GM12874 (cell line): ENCODE measurements around the gene SFMBT2.

Experiments used
- TF ChIP-seq, protein P1 (sequence below): IDR thresholded peaks from 2 replicates; pipeline ENCODE4 v1.5.1; 2011; ENCODE audit warnings: low read depth, mild to moderate bottlenecking, control low read depth, low read length, moderate library complexity; ENCODE audit not compliant: insufficient read depth

The SFMBT2 gene

DNA sequence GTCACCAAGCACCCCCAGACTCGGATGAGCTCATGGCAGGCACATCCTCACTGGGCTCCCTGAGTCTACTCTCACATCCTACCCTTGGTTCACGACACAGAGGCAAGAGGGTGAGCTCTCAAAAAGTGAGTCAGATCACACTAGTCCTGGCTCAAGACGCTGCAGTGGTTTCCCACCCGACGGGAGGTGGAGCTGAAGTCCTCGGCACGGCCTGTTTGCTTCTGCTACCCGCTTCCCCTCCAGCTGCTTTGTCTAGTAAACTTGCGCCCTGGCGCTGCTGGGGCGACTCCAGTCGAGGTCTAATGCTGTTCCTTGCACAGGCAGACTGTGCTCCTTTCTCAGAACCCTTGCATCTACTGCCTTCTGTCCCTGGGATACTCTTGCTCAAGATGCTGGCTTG lies 13.5 kb upstream of the SFMBT2 start:
- TF ChIP-seq, protein P1, sequence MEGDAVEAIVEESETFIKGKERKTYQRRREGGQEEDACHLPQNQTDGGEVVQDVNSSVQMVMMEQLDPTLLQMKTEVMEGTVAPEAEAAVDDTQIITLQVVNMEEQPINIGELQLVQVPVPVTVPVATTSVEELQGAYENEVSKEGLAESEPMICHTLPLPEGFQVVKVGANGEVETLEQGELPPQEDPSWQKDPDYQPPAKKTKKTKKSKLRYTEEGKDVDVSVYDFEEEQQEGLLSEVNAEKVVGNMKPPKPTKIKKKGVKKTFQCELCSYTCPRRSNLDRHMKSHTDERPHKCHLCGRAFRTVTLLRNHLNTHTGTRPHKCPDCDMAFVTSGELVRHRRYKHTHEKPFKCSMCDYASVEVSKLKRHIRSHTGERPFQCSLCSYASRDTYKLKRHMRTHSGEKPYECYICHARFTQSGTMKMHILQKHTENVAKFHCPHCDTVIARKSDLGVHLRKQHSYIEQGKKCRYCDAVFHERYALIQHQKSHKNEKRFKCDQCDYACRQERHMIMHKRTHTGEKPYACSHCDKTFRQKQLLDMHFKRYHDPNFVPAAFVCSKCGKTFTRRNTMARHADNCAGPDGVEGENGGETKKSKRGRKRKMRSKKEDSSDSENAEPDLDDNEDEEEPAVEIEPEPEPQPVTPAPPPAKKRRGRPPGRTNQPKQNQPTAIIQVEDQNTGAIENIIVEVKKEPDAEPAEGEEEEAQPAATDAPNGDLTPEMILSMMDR = no peak

DNA sequence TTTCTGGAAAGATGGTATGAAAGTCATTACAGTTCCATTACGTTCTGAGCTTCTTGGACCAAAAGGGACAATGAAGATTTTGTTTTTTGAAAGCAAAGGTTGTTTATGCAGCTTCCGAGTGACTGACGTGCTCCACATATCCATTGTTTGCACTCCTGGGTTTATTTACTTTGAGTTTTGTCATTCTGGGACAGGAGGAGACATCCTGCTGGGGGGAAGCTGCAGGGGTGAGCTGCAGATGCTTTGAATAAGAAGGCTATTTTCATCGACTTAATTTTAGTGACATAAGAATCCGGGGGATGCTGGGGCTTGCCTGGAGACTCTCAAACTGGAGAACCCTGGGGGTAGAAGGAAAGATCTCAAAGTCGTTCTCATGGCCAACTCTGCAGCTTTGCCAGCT lies 12.7 kb upstream of the SFMBT2 start:
- TF ChIP-seq, protein P1 = no peak

DNA sequence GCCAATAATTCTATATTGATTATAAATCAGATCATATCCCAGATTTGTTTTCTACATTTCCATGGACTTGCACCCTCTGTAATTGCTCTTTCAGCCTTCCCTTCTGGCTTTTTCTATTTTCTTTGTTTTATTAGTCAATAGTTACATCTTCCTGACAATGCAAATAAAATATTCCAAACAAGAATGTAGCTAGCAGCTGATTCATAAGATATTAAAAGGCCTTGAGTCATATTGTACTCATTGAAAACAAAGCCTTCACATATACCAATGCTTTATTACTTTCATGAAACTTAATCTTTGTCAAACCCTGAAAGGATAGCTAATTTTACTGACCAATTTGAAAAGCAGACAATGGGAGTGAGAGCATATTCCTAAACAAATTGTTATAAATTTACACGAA lies 10.7 kb upstream of the SFMBT2 start:
- TF ChIP-seq, protein P1 = no peak

DNA sequence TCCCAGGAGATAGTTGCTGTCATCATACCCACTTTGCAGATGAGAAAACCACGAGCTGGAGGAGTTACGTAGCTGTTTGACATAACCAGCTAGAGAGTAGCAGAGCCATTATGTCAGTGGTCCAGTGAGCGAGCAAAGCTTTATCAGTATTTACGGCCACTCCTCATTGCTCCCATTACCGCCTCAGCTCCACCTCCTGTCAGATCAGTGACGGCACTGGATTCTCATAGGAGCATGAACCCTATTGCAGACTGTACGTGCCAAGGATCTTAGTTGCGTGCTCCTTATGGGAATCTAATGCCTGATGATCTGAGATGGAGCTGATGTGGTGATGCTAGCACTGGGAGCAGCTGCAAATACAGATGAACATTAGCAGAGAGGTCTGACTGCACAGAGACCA lies 9.2 kb upstream of the SFMBT2 start:
- TF ChIP-seq, protein P1 = no peak

DNA sequence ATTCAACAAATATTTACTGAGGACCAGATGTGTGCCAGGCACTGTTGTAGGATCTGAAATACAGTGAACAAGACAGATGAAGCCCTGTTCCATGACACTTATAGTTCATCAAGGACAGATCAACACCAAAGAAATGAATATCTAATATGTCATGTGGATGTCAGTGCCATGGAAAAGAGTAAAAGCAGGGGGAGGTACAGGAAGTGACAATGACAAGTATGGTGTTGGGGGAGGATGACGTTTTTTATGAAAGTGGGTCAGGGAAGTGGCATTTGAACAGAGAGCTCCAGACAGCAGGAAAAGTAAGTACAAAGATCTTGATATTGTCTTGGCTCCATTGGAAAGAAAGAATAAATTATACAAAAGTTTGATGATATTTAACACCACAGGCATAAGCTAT lies 7.0 kb upstream of the SFMBT2 start:
- TF ChIP-seq, protein P1 = no peak

DNA sequence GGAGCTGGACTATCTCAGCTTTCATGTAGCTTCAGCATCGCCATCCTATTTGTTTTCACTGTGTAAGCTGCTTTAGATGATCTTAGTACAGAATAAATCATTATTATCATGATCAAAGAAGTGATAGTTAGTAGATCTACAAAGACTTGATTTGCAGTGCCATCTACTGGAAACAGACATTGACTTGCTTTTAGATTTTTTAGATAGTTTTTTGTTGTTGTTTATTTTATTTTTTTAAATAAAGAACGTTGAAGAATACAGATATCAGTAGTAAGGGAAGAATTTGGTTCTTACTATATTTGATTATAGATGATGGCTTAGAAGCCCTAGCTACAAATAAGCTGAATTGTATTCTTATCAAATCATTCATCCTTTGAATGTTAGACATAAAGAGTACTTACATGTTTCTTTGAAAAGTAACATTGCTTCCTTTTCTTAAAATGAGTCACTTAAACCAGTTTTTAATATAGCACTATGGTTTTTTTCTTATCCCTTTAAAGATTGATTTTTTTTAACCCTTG lies 6.3 kb upstream of the SFMBT2 start:
- TF ChIP-seq, protein P1 = 0 out of 2 replicates have a peak, but pooled peaks have one; percentile 9

DNA sequence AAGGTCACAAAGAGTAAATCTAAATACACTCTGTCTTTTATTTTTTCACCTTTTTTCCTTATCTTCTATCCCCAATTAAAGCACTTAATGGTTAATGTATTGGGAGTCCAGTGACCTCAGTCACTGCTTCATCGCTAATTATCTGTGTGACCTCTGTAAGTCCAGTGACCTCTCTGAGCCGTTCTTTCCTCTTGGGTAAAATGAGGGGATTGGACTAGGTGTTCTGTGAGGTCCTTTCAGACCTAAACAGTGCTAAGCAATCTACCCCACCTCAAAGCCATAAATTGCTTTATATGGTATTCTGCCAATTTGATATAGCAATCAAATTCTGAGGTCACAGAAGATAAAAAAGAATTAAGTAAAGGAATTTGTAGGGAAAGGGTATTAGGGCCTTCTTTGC lies 3.9 kb upstream of the SFMBT2 start:
- TF ChIP-seq, protein P1 = no peak
